Dermis lymphatic vessel endothelial cell (primary cell): ENCODE measurements around the gene VSTM2B. TPM values are rescaled to one million over a fixed set of nuclear protein-coding genes. Genes with fewer than 3 reads are reported as not detected.

Source experiments
- total RNA-seq: library from RNA; depleted of rRNA; stranded (reverse); fragments of >200 nt; gene quantifications from 2 replicates; pipeline ENCODE4 v1.2.1, GENCODE V29; 2014

VSTM2B gene
- total RNA-seq = not detected in 2 replicates

DNA sequence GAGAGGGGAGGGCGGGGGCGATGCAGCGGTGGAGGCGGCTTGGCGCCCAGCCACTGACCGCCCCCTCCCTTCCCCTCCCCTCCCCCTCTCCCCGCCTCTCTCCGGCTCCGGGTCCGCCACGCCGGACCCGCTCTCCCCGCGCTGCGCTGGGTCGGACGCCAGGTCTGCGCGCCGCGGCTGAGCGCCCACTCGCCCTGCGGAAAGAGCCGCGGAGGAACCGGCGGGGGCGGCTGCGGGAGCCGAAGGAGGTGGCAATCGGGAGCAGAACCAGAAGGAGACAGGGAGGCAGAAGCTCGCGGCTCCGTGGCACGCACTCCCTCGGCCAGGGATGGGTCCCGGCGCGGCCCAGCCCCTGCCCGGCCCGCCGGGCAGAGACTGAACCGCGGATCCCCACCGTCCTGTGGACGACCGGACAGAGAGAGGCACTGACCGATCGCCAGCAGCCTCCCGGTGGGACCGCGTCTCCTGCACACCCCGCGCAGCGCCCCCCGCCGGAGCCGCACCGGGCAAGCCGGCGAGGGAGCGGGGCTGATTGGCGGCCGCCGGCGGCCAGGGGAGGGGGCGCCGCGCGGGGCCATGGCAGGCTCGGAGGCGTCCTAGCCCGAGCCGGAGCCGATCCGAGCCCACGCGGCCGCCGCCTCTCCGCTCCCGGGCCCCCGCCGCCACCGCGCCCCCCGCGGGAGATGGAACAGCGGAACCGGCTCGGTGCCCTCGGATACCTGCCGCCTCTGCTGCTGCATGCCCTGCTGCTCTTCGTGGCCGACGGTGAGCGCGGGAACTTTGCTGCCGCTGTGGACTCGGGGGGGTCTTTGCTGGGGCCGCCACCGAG is at the start of gene VSTM2B:
Gene VSTM2B (plus strand): TSS at position 94 of the 829 bp plus-strand sequence. CDS start 590 bp downstream, at position 684.

GRCh38 chr19:29605653-29606419 is 80.0 kb downstream of the VSTM2B start, which contains the start of gene POP4:
POP4 (plus strand) TSS chr19:29606283; CDS start chr19:29606319, 36 bp downstream.

Other genes with a start within 250 kb of the VSTM2B start
- gene POP4, start 80.3 kb downstream of the VSTM2B start, total RNA-seq = 50.7 and 55.8 TPM in 2 replicates
- 4.6 and 7.3 TPM in 2 replicates for gene PLEKHF1, start 139.5 kb downstream of the VSTM2B start, total RNA-seq
- 14.2 and 18.1 TPM in 2 replicates for gene C19orf12, start 189.3 kb downstream of the VSTM2B start, total RNA-seq